ENCODE data around the gene TRABD2B.

The TRABD2B gene

DNA sequence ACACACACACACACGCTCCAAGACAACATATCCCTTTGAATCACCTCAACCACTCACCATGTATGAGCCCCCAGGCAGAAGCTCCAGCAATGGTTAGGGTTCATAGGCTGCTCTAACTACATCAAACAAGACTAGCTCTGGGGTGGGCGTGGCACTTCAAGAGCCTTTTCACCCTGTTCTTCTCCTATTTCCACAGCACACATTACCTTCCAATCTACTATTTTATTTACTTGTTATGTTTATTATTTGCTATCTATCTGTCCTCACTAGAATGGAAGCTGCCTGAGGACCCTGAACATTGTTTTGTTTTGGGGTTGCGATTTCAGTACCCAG lies 28.7 kb downstream of the TRABD2B start:
- H3K4me3 ChIP-seq (ENCODE audit: low read depth, low read length), result no peak overlapping the region
- peaks cover 19% of the 10 kb centered on the region for H3K4me1 ChIP-seq (ENCODE audit: control insufficient read depth, insufficient read depth, low read length)
- H3K9me3 ChIP-seq (ENCODE audit: control insufficient read depth, insufficient read depth, low read depth, low read length), result no peaks in the 10 kb centered on the region
- CTCF ChIA-PET, result interaction anchor here (0.6 to 1.1 kb wide), 3 partner anchors 81 to 192 kb away, joined by 3 to 5 read pairs (median 4); no protein-coding TSS in a partner anchor
- no peak overlapping the region for H3K27ac ChIP-seq (ENCODE audit: extremely low read depth, low read depth, low read length)
- POLR2A ChIA-PET, result no interaction called here
- H3K36me3 ChIP-seq (ENCODE audit: control insufficient read depth in 2 of 2, insufficient read depth in 1 of 2, low read length in 2 of 2), result no peaks in the 10 kb centered on the region
- peak; percentile 48 for TF ChIP-seq KLF10 (tag by site-specific recombination; IDR thresholded peaks at IDR 0.05)
- TF ChIP-seq GLIS1 (tag by site-specific recombination; IDR thresholded peaks at IDR 0.05), result no peak
- TF ChIP-seq KLF9 (tag by site-specific recombination; IDR thresholded peaks at IDR 0.05; ENCODE audit: low read depth), result peak; percentile 84
- no peak for TF ChIP-seq PRDM1 (tag by site-specific recombination; IDR thresholded peaks at IDR 0.05)
- TF ChIP-seq, protein P1, sequence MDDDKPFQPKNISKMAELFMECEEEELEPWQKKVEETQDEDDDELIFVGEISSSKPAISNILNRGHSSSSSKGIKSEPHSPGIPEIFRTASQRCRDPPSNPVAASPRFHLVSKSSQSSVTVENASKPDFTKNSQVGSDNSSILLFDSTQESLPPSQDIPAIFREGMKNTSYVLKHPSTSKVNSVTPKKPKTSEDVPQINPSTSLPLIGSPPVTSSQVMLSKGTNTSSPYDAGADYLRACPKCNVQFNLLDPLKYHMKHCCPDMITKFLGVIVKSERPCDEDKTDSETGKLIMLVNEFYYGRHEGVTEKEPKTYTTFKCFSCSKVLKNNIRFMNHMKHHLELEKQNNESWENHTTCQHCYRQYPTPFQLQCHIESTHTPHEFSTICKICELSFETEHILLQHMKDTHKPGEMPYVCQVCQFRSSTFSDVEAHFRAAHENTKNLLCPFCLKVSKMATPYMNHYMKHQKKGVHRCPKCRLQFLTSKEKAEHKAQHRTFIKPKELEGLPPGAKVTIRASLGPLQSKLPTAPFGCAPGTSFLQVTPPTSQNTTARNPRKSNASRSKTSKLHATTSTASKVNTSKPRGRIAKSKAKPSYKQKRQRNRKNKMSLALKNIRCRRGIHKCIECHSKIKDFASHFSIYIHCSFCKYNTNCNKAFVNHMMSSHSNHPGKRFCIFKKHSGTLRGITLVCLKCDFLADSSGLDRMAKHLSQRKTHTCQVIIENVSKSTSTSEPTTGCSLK (tag by site-specific recombination; IDR thresholded peaks at IDR 0.05), result no peak

DNA sequence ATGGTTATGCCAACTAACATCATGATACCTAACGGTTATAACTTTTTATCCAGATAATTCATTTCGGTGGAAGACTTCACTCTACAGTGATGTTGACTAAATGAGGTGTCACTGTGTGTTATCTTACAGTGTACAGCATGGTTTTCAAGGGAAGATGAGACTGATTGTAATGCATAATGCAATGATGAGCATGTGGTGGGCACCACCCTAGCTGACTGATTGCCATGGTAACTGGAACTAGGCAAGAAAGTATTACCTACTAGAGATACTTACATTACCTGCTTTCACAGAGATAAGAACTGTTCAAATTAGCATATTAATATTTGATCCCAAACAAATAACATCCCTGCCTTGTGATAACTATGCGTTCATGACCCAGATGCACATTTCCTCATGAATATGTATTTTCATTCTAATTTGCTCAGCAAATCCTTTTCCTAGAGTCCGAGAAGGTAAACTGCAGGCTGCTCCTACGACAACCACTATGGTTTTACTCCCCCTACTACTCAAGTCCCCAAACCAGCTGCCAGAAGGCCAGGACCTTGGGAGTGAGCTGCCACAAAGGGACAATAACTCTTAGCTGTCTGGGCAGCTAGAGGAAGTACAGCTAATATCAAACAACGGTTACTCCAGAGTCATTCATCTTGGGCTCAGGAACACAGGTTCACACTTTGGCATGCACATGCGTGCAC lies 29.2 kb downstream of the TRABD2B start:
- TF ChIP-seq ZNF707 (tag by site-specific recombination; IDR thresholded peaks at IDR 0.05) (no peak), IKZF3 (tag by site-specific recombination; IDR thresholded peaks at IDR 0.05) (no peak), ZNF394 (tag by site-specific recombination; IDR thresholded peaks at IDR 0.05; ENCODE audit: borderline replicate concordance) (no peak), OSR2 (tag by site-specific recombination; IDR thresholded peaks at IDR 0.05) (no peak), KLF9 (tag by site-specific recombination; IDR thresholded peaks at IDR 0.05; ENCODE audit: low read depth) (no peak), ZNF350 (tag by site-specific recombination; IDR thresholded peaks at IDR 0.05) (no peak), ZNF776 (tag by site-specific recombination; IDR thresholded peaks at IDR 0.05; ENCODE audit: borderline replicate concordance) (no peak), ZNF391 (tag by site-specific recombination; IDR thresholded peaks at IDR 0.05; ENCODE audit: borderline replicate concordance, low read depth) (no peak), ZNF416 (tag by site-specific recombination; IDR thresholded peaks at IDR 0.05) (no peak), ZNF610 (tag by site-specific recombination; IDR thresholded peaks at IDR 0.05; ENCODE audit: borderline replicate concordance) (no peak), HOXD13 (CRISPR knock-in tag; IDR thresholded peaks at IDR 0.05; ENCODE audit: borderline replicate concordance) (no peak)
- TF ChIP-seq, protein P2, sequence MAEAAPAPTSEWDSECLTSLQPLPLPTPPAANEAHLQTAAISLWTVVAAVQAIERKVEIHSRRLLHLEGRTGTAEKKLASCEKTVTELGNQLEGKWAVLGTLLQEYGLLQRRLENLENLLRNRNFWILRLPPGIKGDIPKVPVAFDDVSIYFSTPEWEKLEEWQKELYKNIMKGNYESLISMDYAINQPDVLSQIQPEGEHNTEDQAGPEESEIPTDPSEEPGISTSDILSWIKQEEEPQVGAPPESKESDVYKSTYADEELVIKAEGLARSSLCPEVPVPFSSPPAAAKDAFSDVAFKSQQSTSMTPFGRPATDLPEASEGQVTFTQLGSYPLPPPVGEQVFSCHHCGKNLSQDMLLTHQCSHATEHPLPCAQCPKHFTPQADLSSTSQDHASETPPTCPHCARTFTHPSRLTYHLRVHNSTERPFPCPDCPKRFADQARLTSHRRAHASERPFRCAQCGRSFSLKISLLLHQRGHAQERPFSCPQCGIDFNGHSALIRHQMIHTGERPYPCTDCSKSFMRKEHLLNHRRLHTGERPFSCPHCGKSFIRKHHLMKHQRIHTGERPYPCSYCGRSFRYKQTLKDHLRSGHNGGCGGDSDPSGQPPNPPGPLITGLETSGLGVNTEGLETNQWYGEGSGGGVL (tag by site-specific recombination; IDR thresholded peaks at IDR 0.05), result no peak
- TF ChIP-seq, protein P3, sequence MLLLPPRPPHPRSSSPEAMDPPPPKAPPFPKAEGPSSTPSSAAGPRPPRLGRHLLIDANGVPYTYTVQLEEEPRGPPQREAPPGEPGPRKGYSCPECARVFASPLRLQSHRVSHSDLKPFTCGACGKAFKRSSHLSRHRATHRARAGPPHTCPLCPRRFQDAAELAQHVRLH (tag by site-specific recombination; IDR thresholded peaks at IDR 0.05), result no peak
- TF ChIP-seq, protein P4, sequence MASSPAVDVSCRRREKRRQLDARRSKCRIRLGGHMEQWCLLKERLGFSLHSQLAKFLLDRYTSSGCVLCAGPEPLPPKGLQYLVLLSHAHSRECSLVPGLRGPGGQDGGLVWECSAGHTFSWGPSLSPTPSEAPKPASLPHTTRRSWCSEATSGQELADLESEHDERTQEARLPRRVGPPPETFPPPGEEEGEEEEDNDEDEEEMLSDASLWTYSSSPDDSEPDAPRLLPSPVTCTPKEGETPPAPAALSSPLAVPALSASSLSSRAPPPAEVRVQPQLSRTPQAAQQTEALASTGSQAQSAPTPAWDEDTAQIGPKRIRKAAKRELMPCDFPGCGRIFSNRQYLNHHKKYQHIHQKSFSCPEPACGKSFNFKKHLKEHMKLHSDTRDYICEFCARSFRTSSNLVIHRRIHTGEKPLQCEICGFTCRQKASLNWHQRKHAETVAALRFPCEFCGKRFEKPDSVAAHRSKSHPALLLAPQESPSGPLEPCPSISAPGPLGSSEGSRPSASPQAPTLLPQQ (tag by site-specific recombination; IDR thresholded peaks at IDR 0.05), result no peak
- TF ChIP-seq, protein P5, sequence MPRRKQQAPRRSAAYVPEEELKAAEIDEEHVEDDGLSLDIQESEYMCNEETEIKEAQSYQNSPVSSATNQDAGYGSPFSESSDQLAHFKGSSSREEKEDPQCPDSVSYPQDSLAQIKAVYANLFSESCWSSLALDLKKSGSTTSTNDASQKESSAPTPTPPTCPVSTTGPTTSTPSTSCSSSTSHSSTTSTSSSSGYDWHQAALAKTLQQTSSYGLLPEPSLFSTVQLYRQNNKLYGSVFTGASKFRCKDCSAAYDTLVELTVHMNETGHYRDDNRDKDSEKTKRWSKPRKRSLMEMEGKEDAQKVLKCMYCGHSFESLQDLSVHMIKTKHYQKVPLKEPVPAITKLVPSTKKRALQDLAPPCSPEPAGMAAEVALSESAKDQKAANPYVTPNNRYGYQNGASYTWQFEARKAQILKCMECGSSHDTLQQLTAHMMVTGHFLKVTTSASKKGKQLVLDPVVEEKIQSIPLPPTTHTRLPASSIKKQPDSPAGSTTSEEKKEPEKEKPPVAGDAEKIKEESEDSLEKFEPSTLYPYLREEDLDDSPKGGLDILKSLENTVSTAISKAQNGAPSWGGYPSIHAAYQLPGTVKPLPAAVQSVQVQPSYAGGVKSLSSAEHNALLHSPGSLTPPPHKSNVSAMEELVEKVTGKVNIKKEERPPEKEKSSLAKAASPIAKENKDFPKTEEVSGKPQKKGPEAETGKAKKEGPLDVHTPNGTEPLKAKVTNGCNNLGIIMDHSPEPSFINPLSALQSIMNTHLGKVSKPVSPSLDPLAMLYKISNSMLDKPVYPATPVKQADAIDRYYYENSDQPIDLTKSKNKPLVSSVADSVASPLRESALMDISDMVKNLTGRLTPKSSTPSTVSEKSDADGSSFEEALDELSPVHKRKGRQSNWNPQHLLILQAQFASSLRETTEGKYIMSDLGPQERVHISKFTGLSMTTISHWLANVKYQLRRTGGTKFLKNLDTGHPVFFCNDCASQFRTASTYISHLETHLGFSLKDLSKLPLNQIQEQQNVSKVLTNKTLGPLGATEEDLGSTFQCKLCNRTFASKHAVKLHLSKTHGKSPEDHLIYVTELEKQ (tag by site-specific recombination; IDR thresholded peaks at IDR 0.05; ENCODE audit: borderline replicate concordance), result no peak
- Histone ChIP-seq H3K9me3 (ENCODE audit: control insufficient read depth, insufficient read depth, low read depth, low read length) (no peaks in the 10 kb centered on the region), H3K4me1 (ENCODE audit: control insufficient read depth, insufficient read depth, low read length) (peaks cover 19% of the 10 kb centered on the region), H3K27ac (ENCODE audit: extremely low read depth, low read depth, low read length) (no peak overlapping the region), H3K4me3 (ENCODE audit: low read depth, low read length) (no peak overlapping the region), H3K36me3 (ENCODE audit: control insufficient read depth in 2 of 2, insufficient read depth in 1 of 2, low read length in 2 of 2) (no peaks in the 10 kb centered on the region)
- POLR2A ChIA-PET, result no interaction called here
- CTCF ChIA-PET, result interaction anchor here (0.6 to 1.2 kb wide), 2 partner anchors 21 to 113 kb away, joined by 4 read pairs; no protein-coding TSS in a partner anchor
